HG02973 (cell line): ENCODE data around the gene LINC00237.

Experiments used
- ATAC-seq: cut with Tn5 transposase; IDR thresholded peaks from one replicate; pipeline ENCODE4 v1.9.1; 2021; ENCODE audit warnings: moderate library complexity; ENCODE audit not compliant: unreplicated experiment

Gene LINC00237

DNA sequence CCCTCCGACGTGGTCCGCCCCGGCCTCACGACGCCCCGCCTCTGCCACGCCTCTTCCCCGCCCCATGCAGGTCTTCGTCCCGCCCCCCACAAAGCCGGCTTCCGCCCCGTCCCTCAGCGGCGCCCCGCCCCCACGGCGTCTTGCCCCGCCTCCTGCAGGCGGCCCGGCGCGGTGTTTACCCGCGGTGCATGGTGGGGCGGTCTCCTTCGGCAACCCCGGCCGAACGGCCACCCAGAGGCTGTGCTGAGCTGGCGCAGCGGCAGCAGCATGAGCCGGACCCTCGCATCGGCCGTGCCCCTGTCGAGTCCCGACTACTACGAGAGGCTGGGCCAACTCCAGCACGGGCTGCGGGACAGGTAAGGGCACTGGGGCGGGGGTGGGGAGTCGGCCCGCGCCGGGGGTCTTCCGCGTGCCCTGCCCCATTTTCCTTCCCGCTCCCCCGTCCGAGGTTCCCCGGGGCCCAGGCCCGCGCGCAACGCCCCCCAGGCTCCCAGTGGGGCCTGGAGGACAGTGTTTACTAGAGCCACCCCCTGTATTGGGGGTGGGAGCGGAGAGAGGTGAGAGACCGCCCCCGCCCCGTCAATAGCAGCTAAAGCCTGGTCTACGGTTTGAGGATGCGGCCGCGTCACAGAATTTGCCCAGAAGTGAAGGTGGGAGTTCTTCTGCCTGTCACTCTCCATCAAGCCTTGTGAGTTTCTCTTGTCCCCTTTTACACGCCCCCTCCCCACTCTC lies 19.9 kb upstream of the LINC00237 start, which contains the start of gene KIZ:
Gene KIZ, plus strand, starts transcription at position 234 of the 732 bp plus-strand sequence. Its CDS starts 34 bp downstream, at position 268.
- peak; percentile 96 for ATAC-seq

- peak; percentile 13 for ATAC-seq
Measured at GRCh38 chr20:21125072-21125848, 19.1 kb upstream of the LINC00237 start.

GRCh38 chr20:21124190-21124589 lies 18.0 kb upstream of the LINC00237 start:
- ATAC-seq = no peak

- no peak for ATAC-seq
Measured at GRCh38 chr20:21118782-21119181, 12.6 kb upstream of the LINC00237 start.

DNA sequence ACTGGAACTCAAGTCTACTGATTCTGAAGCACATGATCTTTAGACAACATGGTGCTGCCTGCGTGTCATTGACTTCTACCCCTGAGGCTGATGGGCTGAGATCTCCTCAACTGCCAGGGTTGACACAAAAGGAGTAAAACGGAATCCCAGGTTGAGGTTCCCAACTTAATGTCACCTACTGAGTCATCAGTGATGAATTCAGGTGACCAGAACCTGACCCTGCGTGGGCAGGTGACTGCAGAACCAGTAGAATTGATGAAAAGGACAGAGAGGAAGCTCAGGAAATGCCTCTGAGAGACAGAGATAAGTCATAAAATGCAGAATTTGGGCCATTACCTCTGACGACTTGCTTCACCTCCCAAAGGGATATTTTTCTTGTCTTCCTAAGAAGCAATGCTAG lies 12.0 kb upstream of the LINC00237 start:
- ATAC-seq = no peak

DNA sequence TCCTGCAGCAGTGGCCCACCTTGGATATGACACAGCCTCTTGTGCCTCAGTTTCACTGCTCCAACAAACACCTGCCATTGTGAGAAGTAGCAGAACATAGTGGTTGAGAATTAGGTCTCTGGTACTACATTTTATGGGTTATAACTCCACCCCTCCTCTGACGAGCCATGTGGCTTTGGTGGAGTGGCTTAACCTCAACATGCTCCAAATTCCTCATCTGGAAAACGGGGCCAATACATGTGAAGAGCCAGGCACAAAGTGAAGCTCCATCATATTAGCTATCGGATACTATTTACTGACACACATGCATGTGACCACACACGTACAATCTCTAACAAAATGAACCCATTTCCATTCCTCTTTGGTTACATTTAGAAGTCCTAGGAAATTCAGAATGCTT lies 11.4 kb upstream of the LINC00237 start:
- no peak for ATAC-seq

- ATAC-seq = no peak
Measured at GRCh38 chr20:21114584-21114983, 8.4 kb upstream of the LINC00237 start.

- ATAC-seq = no peak
Measured at GRCh38 chr20:21113697-21114096, 7.5 kb upstream of the LINC00237 start.

DNA sequence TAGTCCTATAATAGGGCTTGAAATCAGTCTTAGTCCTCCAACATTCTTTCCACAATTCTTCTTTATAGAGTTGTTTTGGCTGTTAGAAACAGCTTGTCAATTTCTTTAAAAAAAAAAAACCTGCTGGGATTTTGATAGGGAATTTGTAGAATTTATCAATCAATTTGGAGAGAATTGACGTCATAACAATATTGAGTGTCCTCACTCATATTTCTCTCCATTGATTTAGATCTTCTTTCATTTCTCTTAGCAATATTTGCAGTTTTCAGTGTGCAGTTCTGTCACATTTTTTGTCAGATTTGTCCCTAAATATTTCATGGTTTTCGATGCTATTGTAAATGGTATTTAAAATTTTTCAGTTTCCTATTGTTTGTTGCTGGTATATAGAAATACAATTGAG lies 5.3 kb upstream of the LINC00237 start:
- no peak for ATAC-seq

DNA sequence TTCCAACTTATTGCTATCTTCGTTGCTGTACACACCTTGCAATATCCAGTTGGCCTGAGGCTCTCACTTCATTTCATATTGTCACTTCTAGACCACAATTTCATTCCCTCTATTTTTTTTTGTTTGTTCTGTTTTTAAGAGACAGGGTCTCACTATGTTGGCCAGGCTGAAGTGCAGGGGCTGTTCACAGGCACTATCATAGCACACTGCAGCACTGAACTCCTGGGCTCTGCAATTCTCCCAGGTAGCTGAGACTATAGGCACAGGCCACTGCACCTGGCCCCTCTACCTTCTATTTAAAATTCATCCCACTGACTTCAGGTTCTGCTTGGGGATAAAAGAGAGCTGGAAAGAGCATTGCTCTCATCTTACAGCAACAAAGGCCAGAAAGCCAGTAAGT lies 4.7 kb upstream of the LINC00237 start:
- ATAC-seq = no peak

- no peak for ATAC-seq
Measured at GRCh38 chr20:21109144-21109543, 3.0 kb upstream of the LINC00237 start.

DNA sequence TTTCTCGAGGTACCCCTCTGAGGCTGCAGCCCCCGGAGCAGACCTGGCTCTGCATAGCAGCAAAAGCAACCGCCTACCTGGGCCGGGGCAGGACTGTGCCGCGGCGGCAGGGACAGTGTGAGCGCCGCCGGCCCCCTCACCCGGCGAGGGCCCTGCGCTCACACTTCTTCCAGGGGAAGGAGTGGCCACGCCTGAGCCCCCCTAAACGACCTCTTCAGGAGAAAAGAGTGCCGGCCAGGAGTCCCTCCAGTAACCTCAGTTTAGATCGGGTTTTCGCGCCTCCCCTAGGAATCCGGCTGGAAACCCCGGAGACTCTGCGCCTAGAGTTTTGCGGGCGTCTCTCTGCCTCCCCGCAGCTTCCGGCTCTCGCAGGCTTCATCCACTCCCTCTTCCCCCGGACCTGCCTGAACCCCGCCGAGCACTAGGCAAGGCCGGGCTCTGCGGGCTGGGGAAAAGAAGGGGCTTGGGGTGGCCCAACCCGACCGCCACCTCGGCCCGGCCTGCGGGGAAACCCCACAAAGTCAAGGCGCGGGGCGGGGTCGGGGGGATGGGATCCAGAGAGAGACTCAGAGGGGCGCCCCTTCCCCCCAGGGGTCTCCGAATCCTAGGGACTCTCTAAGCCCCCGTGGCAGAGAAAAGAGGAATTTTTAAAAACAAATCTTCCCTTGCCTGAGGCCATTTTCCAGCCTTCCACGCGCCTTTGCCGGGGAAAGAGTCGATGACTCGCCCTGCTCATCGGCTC lies 558 bp downstream of the LINC00237 start:
- ATAC-seq = no peak

GRCh38 chr20:21104921-21105320 lies 1.2 kb downstream of the LINC00237 start:
- ATAC-seq = no peak

- no peak for ATAC-seq
Measured at GRCh38 chr20:21104466-21104761, 1.7 kb downstream of the LINC00237 start.

DNA sequence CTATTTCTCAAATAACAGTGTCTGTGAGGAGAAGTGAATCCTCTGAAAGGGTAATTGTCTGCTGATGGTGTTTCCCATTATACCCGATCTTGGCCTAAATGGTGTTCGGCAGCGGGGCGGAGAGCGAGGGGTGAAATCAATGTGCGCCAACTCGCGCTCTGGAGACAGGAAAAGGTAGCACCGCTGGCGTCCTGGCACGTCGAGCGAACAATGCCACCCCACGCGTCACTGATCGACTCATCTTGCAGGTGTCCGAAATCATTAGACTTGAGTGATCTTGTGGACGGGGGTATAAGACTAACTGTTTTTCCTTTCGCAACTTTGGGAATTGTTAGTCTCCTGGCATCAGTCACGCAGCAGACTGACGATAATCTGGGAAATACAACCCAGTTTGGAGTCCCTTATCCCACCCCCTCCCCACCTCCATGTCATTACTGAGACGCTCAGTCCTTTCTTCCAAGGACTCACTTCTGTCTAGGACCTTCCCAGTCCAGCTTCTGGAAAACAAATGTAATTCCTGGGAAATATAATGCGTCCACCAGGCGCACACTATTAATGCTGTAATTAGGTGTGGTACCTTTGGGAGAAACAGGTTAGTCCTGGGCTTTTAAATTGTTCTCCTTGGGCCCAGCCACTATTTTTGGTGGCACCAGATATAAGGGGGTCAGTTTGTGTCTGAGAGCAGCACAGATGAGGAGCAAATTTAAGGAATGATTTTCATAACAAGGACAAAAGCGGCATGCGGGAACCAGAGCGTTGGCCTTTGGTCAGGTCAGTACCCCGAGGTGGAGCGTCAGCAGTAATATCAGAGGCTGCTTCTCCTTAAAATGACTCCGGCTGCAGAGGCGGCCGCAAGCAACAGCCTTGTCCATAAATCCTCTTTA lies 2.3 kb downstream of the LINC00237 start:
- ATAC-seq = no peak

- no peak for ATAC-seq
Measured at GRCh38 chr20:21102603-21103311, 3.4 kb downstream of the LINC00237 start.

- no peak for ATAC-seq
Measured at GRCh38 chr20:21101932-21102575, 4.1 kb downstream of the LINC00237 start.

- ATAC-seq = no peak
Measured at GRCh38 chr20:21101453-21101931, 4.7 kb downstream of the LINC00237 start.
